Ecto neural progenitor cell (in vitro differentiated cells): Measurements from ENCODE around the gene CLSTN2.
A peak's percentile ranks its signal among the peaks of the same experiment; 100 is the strongest.

Source experiments
- DNase-seq: peaks from one replicate; pipeline ENCODE4 v3.0.0-alpha.2; 2018; ENCODE audit warnings: low spot score

CLSTN2 gene

DNA sequence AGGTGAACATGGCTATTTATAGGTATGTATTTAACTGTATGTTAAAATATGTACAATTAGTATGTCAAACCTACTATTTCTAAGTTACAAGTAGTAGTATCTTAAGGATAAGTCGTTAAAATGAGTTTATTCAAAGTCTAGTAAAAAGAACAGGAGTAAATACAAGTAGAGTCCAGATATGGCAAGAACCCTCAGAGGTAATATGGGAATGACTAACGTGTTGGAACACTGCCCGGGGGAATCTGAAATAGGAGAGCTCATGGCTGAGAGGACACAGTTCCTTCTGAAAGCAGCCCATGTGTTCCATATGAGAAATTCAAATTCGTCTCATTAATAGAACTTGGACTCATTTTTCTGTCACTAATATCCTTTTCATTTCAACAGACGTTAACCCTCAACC, 158.8 kb downstream of the CLSTN2 start:
- DNase-seq, result no peak

DNA sequence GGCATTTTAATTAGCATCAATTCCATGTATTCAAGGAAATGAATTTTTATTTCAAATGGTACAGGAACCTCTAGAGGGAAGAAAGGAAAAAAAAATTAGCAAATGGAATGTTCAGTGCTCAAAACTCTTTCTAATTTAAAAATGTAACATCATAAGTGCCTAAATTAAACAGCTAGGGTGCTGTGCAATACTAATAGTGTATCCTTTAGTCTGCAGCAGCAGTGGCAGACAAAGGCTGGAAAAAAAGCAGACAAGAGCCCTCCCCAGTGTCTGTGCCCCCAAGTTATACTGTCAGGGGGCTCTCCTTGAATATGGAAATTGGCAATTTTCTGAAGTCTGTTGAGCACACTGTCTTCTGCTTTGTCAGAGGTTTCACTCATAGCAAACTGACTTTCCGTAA, 159.5 kb downstream of the CLSTN2 start:
- DNase-seq, result no peak

DNA sequence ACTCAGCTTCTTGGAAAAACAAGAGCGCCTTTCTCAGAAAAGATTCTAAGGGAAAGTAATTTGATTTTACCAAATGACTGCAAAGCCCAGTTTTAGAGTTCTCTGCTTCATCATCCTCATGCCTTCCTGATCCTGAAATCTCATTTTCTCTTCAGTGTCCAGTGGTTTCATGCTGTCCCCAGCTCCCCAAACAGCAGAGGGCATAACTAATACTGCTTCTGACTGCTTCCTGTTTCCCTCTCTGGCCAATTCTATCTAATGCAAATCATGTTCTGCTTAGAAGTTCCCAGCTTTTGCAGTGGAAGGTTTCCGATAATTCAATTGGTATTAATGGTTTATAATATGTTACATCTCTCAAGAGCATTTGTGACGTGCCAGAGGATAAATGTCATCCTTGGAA, 161.1 kb downstream of the CLSTN2 start:
- DNase-seq, result no peak

DNA sequence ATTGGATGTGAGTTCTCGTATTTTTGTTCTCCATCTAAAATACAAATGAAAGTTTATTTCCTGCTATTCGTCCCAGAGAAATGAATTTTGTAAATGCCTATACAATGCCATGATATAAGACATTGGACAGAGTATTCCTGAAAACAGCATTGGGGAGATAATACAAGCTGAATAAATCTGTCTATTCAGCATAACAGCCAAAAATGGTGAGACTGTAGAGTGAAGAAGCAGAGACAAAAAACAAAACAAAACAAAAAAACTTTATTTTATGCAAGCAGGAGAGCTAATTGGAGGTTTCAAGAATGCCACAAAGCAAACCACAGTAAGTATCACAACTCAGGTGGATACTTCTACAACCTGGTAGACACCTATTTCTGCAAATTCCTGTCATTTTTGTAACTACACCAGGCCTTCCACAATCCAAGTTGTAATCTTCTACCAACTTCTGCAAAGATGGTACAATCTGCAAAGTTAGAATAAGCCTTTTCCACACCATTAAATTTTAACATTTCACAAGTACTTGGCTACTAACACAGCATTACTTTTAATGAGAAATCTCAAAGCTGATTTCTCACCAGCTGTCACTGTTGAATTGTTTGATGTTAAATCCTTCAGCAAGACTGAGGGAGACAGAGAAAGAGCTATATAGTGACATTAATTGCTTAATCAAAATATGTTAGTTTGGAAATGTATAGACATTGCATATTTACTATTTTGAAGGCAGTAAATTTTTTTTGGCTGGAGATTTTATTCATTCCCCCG, 163.1 kb downstream of the CLSTN2 start:
- no peak for DNase-seq

DNA sequence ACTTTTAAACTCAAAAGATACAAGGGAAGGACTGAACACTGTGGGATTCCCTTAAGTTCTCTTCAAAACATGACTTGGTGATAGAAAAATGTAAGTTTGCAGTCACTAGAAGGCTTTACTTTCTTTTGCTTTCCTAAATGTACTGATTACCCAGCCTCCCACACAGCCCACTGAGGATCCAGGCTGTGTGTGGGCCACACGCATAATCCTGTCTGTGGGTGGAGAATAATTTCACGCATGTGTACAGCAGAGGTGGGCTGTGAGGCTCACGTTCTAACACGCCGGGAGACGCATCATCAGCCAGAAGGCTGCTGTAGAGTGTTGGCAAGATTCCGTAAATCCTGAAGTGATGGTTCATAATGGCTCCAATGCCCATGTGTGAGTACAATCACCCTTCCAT, 165.5 kb downstream of the CLSTN2 start:
- no peak for DNase-seq

DNA sequence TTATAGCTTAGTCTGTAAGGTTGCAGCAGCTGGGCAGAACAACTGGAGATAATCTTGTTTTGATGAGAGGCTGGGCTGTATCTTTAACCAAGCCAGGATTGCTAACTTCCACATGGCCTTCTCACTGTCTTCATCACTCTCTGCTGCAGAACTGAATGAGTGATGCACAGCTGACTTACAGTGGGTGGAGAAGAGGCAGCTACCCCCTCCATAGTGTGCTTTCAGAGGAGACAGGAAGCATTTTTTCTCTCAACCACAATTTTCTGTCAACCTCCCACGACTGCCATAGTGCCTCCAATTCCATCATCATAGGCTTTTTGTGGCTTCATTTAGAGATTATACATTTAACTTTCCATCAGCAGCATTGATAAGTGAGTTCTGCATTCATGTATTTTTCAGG, 168.2 kb downstream of the CLSTN2 start:
- no peak for DNase-seq

DNA sequence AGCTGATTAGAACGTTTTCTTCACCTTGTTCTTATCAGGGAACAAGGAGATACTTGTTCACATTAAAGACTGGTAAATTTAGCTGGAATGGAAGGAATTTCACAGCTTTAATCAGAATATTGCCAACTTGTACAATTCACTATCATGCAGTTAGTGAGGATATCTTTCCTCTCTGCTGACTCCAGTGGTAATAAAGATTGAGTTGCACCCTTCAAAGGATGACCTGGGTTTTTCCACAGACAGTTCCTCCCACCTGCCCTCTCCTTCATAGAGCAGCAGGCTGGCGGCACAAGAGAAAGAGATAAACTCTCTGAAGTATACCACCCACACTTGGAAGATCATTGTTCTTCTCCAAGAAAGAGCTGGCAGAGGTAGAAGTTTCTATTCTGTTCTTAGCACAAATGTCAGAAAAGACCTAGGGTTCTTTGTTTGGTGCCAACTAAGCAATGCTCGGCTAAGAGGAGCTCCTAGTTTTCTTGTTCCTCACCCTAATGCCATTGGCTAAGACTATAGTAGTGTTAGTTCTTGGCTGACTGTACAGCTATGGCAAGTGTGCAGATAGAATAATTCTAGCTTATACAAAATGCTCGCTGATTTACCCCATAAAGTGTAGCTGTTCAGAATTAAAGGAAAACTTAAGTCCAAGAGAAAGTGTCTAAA, 169.1 kb downstream of the CLSTN2 start:
- DNase-seq, result no peak

DNA sequence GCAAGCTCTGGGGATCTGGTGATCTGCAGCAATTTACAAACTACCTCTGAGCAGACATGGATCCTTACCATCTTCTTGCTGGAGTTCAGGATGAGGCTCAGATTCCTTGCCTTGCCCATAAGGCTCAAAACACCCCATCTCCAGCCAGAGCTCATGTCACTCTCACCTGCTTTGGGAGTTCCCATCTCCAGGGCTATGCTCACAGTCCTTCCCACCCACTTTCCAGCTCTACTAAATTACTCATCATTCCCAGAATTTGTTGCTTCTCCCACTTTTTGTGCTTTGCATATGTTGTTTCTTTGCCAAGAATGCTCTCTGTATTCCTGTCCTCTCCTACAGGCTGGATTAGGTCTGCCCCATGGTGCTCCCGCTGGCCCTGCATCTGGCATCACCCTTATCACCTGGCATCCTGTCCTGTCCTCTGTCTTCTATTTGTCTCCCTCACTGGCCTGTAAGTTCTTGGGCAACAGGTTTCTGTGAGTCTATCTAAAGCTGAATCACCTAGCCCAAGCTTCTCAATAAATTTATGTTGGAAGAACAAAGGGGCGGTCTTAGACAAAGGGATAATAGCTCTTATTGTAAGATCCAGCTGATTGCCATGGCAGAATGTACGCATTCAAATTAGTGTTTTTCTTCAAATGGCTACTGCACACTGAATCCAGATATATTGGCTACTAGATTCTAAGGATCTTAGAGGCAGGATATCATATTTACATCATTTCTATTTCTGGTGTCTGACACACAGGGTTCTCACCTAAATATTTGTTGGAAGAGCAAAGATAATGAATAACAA, 179.2 kb downstream of the CLSTN2 start:
- no peak for DNase-seq

DNA sequence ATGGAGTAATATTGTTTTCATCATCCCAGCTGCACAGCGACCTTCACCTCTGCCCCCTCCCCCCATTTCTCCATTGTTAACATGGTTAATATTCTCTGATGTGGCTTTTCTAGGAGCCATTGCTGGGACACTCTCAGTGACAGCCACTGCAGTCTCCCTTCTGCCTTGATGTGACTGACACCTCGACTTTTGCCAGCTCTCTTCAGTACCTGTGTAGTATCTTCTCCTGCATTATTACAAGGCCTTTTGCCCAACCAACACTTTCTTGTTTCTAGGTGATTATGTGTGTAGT, 179.8 kb downstream of the CLSTN2 start:
- DNase-seq, result no peak

DNA sequence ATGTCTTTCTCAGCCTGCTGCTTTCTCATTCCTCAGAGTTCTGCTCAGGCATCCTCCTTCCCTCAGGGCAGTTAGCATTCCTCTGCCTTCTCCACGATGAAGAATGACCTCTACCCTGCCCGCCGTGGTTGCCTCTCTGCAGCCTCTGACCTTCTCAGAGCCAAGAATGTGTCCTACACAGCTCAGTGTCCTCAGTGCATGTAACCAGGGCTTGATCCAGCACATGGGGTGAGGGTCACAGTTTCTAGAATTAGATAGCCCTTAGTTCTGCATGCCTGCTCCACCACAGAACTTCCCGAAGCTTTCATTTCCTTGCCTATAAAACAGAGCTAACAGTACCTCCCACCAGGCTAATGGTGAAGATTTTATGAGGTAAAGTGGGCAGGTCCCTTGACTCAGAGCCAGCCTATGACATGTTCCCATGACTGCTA, 182.1 kb downstream of the CLSTN2 start:
- DNase-seq, result peak; percentile 52

DNA sequence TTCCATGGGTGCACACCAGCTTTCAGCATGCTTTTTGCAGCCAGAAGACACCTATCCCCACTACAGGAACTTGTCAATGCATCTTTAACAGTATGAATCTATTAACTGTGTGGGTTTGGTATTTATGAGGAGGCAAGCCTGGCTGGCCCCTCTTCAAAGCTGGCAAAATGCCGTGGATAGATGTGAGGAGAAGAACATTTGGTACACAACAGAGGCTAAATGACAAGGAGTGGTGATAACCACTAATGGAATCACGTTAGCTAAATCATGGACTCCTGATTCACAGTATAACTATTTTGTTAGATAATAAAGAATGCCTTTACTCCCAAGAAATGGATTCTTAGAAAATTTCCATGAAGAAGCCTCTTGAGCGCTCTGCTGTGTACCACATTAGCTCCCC, 187.2 kb downstream of the CLSTN2 start:
- no peak for DNase-seq

DNA sequence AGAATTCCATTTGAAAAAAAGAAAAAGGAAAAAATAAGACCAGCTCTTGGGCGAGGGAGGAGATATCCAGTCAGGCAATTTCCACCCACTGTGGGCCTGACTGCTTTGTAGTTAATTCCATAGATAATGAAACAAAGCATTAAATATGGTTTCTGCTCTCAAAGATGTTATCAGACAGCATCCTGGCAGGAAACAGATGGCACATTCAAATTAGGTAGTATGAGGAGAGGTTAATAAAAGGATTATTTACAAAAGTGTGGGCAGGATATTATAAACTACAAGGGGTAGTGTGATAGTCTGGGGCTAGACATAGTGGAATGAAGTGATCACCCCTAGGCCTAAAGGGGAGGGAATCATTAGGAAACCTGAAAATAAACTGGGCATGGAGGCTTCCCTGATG, 193.2 kb downstream of the CLSTN2 start:
- no peak for DNase-seq

DNA sequence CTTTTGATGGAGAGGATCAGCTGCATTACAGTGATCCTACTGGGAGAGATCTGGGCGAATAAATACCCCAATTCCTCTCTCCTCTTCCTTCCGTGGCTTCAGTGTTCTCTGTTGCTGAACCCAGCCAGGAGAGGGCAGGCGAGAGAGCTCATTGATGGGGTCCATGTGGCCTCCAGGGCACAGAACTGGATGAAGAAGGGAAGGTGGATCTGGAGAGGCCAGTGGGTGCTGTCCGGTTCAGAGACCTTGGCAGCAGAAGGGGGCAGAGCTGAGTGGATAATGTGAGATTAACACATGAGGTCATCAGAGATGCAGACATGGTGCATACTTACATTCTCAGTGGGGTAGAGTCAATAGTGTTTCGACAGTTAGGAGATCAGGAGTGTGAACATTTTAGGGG, 193.6 kb downstream of the CLSTN2 start:
- peak; percentile 64 for DNase-seq

DNA sequence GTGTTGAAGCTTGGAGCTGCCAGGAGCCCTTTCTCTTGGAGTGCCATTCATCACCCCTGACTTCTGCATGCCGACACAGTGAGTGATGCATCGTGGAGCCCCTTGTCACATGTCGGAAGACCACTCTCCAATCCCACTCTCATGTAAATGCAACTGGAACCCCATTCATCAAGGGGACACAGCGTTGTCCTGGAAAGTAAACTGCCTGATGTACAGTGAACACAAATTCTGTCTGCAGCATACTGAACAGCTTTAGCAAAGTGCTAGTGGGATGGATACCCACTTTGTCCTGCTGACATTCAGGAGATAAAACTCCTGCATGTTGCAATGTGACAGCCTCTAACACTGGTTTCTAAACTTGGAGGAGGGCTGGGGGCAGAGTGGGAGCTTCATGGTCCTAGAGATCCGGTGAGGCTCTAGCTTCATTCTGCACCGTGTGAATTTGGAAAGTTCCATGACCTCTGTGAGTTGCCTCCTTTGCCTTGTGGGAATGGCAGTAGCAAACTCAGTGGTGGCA, 194.8 kb downstream of the CLSTN2 start:
- DNase-seq, result no peak

DNA sequence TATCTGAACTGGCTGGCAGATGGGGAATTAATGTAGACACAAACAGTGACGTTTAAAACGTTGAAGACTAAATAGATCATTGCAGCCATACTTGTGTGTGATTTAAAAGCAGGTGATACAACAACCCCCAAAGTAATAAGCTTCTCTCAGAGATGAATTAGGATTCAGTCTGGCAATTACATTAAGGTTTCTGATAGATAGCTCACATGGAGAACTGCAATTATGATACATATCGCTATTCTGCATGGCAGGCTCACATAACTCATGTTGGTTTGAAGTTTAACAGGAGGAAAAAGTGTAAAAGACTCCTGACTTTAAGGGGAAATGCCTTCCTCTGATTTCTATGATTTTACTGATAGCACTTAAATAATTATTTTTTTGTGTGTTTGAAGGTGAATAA, 196.9 kb downstream of the CLSTN2 start:
- DNase-seq, result no peak

DNA sequence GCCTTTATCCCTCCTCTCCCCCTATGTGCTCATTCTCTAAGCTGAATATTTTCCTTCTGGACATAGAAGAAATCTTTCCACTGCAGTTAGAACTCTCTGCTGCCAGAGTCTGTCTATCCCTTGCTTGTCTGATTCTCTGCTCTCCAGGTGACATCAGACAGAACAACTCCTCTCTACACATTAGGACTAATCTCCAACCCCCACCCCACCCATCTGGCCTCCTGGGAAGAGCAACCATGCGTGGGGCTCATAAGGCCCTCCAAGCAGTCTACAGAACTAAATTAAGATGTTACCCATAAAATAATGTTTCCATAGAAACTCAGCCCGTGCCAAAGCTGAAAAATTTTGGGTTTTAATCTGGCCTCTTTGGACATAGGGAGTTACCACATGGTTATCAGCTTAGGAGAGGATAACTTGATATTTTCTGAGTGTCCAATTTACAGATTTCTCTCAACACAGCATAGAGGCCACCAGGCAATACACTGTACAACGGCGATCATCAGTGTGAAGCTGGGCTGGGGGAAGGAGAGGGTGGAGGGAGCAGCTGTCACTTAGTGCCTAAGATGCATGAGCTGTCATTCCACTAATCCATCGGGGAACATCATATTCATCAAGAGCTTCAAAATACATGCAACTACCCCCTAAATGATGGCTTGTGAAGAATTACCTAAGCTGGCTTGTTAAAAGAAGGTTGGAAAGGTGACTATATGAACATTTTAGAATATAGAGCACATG, 199.4 kb downstream of the CLSTN2 start:
- DNase-seq, result no peak

DNA sequence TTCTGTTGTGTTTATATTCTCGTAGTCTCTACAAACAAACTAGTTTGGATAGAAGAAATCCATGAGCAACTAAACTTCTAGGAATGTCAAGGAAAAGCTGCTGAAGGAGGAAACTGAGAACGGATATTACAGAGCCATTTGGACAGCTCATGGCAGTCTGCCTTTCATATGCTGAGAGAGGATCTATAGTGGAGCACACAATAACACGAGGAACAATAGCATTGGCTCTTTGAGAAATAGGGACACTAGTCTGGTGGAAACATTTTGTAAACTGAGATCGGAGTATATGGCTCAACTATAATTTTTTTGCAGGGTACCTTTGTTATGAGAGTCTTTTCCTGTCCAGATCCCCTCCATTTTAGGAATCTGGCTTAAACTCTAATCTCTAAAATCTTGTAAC, 200.5 kb downstream of the CLSTN2 start:
- no peak for DNase-seq

DNA sequence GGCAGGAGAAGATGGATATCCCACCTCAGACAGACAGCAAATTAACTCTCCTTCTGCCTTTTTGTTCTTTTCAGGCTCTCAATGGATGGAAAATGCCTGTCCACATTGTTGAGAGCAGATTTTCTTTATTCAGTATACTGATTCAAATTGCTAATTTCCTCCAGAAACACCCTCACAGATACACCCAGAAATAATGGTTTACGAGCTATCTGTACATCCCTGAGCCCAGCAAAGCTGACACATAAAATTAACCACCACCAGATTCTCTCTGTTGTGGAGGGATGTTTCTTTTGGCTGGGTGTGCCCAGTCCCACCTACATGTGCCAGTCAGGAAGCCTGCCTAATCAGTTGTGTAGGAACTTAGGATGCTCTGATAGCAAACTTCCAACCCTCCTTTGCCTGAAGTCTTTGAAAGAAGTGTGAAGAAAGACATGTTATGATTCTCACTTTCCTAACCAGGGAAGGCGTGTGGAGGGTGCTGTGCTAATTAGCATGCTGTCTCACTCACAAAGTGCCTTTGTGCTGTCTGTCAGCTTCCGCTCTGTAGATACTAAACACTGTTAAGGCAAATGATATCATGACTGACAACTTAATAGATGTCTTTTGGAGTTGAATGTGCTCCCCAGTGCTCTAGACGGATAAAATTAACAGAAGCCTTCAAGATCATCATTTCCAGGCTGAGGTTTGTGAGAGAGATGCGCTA, 208.5 kb downstream of the CLSTN2 start:
- no peak for DNase-seq

DNA sequence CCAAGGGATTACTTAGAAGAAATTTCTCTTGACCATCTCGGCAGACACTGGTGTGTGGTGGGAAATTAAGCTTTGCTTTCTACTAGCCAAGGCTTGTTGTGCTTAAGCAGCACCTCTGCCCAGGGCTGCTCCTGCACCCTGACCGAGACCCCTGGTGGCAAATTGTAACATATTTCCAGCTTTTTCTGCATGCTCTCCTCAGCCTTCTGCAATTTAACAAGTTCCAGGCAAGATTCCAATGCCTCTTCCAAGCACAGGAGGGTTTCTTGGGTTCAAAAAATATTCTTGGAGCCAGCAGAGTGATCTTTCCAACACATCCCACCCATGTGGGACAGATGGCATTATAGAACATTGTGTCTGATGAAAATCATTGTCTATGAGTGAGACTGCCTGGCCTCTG, 210.5 kb downstream of the CLSTN2 start:
- no peak for DNase-seq

DNA sequence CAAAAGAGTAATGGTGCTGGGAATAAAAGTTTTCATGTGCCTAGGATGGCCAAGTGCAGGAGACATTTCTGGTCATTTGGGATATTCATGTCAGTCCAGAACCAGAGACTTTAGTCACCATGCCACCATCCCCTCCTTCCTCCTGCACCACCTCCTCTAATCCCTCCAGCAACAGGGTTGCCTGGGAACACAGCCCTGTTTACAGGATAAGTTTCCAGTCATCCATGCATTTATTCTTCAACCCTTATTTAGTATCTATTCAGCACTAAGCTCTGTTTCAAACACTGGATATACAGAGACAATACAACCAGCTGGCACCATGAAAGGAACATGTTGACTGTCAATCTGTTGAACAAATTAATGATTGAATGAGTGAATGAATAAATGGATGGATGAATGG, 211.7 kb downstream of the CLSTN2 start:
- DNase-seq, result no peak

DNA sequence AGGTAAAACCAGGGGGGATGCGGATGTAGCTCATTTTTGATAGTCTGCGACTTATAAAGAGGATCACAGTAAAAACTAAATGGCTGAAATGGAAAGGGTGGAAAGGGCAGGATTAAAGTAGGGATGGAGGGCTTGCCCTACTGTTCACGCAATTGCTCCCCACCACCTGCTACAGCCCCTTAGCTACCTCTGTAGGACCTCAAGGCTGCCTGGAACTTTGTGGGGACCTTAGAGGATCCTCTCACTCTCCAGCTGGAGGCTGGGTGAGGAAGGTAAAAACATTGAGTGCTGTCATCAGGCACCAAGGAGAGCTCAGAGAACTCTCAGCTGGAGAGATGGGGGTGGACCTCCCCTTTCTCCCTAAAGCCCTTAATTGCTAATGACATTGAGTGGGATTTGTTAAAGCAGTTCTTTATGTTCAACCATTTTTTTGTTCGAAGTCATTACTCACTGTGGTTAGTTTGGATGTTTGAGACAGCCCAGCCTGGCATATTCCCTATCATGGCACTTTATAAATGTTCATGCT, 213.0 kb downstream of the CLSTN2 start:
- DNase-seq, result no peak
